Suprapubic skin (tissue), 4 donors: Measurements from ENCODE around the gene C11orf91. TPM values are rescaled to one million over a fixed set of nuclear protein-coding genes. Genes with fewer than 3 reads are reported as not detected.

Experiments
- DNase-seq, 2 donors: peaks; one replicate each; pipeline ENCODE4 v3.0.0-alpha.2; 2019; ENCODE audit warnings: low spot score in 2 of 2
- H3K27ac ChIP-seq: fragments of 200-600 bp; sonication (generic); one replicate; pipeline ENCODE4 v1.5.1; 2019
- H3K27me3 ChIP-seq: fragments of 200-600 bp; sonication (generic); one replicate; pipeline ENCODE4 v1.5.1; 2019
- H3K36me3 ChIP-seq: fragments of 200-600 bp; sonication (generic); one replicate; pipeline ENCODE4 v1.5.1; 2019
- H3K4me1 ChIP-seq: fragments of 200-600 bp; sonication (generic); one replicate; pipeline ENCODE4 v1.5.1; 2019
- H3K4me3 ChIP-seq: fragments of 200-600 bp; sonication (generic); one replicate; pipeline ENCODE4 v1.5.1; 2019; ENCODE audit warnings: mild to moderate bottlenecking
- H3K9me3 ChIP-seq: fragments of 200-600 bp; sonication (generic); one replicate; pipeline ENCODE4 v1.5.1; 2019
- CTCF ChIP-seq, 2 donors: fragments of 200-600 bp in 1 of 2; fragments of 450-650 bp in 1 of 2; sonication (generic) in 1 of 2; IDR thresholded peaks; one replicate each; pipeline ENCODE4 v1.5.1; 2016 to 2019; ENCODE audit warnings: antibody characterized with exemption in 2 of 2, mild to moderate bottlenecking in 1 of 2, moderate library complexity in 1 of 2
- EP300 ChIP-seq: sonication (generic); formaldehyde crosslinking; IDR thresholded peaks from one replicate; pipeline ENCODE4 v1.6.1; 2017; ENCODE audit warnings: antibody characterized with exemption
- POLR2A ChIP-seq, 2 donors: fragments of 450-650 bp; IDR thresholded peaks; one replicate each; pipeline ENCODE4 v1.6.1; 2017; ENCODE audit warnings: antibody characterized with exemption in 2 of 2, mild to moderate bottlenecking in 2 of 2, moderate library complexity in 2 of 2
- POLR2AphosphoS5 ChIP-seq, 3 donors: sonication (generic); formaldehyde crosslinking; IDR thresholded peaks; one replicate each; pipeline ENCODE4 v1.6.1; 2017; ENCODE audit warnings: antibody characterized with exemption in 3 of 3
- WGBS: methylation state at CpG from one replicate; pipeline ENCODE4 v1.1.5; 2018; 5-methylcytosine and 5-hydroxymethylcytosine counted together
- total RNA-seq, 4 donors: library from RNA; depleted of rRNA; stranded (reverse); fragments of >200 nt; gene quantifications; one replicate each; pipeline ENCODE4 v1.1.0, GENCODE V29; 2016

C11orf91 gene
- total RNA-seq, 4 donors from 2014 or later = not detected

DNA sequence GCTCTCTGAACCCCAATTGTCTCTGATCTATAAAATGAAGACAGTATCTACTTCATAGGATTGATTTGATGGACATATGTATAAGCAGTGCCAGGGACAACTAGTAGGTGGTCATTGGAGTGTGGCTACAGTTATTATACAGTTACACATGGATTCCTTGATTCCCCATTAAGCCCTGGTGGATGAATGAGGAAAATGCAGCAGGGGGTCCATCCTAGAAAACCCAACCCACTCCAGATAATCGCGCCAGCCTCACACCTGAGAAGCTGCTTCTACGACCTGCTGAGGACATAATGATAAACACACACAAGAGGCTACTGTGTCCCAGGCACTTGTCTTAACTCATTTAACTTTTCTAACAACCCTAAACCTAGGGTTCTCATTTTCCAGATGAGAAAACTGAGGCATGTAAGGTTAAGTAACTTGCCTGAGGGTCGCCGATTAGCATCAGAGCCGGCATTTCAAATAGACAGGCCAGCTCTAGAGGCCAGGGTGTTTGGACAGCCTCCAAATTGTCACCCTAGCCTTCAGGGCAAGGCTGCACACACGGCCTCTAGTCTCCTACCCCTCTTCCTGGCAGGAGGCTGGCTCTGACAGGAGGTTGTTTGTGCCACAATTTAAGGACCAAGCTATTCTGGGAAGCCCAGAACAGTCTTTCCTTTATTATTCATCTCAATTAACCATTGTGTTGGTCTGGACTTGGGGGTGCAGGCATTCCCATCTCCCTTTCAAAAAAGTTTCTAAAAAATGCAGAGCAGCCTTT is 3.8 kb upstream of the C11orf91 start:
- no peak for TF ChIP-seq POLR2A (IDR thresholded peaks at IDR 0.05)
- no peak for TF ChIP-seq CTCF (IDR thresholded peaks at IDR 0.05)
- no peak for TF ChIP-seq EP300
- TF ChIP-seq POLR2AphosphoS5 (IDR thresholded peaks at IDR 0.05) = no peak
- no peaks in the 10 kb centered on the region for H3K9me3 ChIP-seq
- peaks cover 17% of the 10 kb centered on the region for H3K36me3 ChIP-seq
- no peaks in the 10 kb centered on the region for H3K27me3 ChIP-seq
- H3K4me3 ChIP-seq = no peak overlapping the region
- no peak for DNase-seq
- H3K4me1 ChIP-seq = peaks cover 60% of the 10 kb centered on the region
- peak overlapping the region; percentile 74 for H3K27ac ChIP-seq
- 73% methylated on average over 7 of the region's 7 CpGs for WGBS

- no peak for DNase-seq
- 15% methylated on average over 2 of the region's 4 CpGs for WGBS
- peaks cover 62% of the 10 kb centered on the region for H3K4me1 ChIP-seq
- TF ChIP-seq POLR2A (IDR thresholded peaks at IDR 0.05) (no peak), POLR2AphosphoS5 (IDR thresholded peaks at IDR 0.05) (no peak), CTCF (IDR thresholded peaks at IDR 0.05) (no peak), EP300 (no peak)
- no peak overlapping the region for H3K4me3 ChIP-seq
- peak overlapping the region; percentile 74 for H3K27ac ChIP-seq
- no peaks in the 10 kb centered on the region for H3K27me3 ChIP-seq
- H3K9me3 ChIP-seq = no peaks in the 10 kb centered on the region
- H3K36me3 ChIP-seq = peaks cover 11% of the 10 kb centered on the region
Observed at GRCh38 chr11:33703788-33704187, 3.2 kb upstream of the C11orf91 start.

GRCh38 chr11:33703234-33703633 is 2.6 kb upstream of the C11orf91 start:
- peak overlapping the region; percentile 74 for H3K27ac ChIP-seq
- H3K4me1 ChIP-seq = peaks cover 60% of the 10 kb centered on the region
- no peak for DNase-seq
- no peaks in the 10 kb centered on the region for H3K9me3 ChIP-seq
- 83% methylated on average over 5 of the region's 5 CpGs for whole genome bisulfite sequencing
- H3K4me3 ChIP-seq = no peak overlapping the region
- no peaks in the 10 kb centered on the region for H3K27me3 ChIP-seq
- TF ChIP-seq EP300 = no peak
- no peak for TF ChIP-seq CTCF (IDR thresholded peaks at IDR 0.05)
- TF ChIP-seq POLR2AphosphoS5 (IDR thresholded peaks at IDR 0.05) = no peak
- TF ChIP-seq POLR2A (IDR thresholded peaks at IDR 0.05) = no peak
- peaks cover 6% of the 10 kb centered on the region for H3K36me3 ChIP-seq

GRCh38 chr11:33701302-33702230 is 940 bp upstream of the C11orf91 start:
- no peaks in the 10 kb centered on the region for H3K9me3 ChIP-seq
- peak overlapping the region; percentile 62 for H3K4me3 ChIP-seq
- DNase-seq = no peak
- 20% methylated on average over 7 of the region's 7 CpGs for WGBS
- no peak for TF ChIP-seq CTCF (IDR thresholded peaks at IDR 0.05)
- peak in 1 of 3 donors; percentile 41 for TF ChIP-seq POLR2AphosphoS5 (IDR thresholded peaks at IDR 0.05)
- H3K4me1 ChIP-seq = peaks cover 59% of the 10 kb centered on the region
- H3K27ac ChIP-seq = peak overlapping the region; percentile 74
- H3K27me3 ChIP-seq = no peaks in the 10 kb centered on the region
- H3K36me3 ChIP-seq = no peaks in the 10 kb centered on the region

- 30% methylated on average over 16 of the region's 25 CpGs for WGBS
- H3K27me3 ChIP-seq = no peaks in the 10 kb centered on the region
- no peaks in the 10 kb centered on the region for H3K36me3 ChIP-seq
- DNase-seq = peak in 1 of 2 donors; percentile 82
- H3K4me3 ChIP-seq = peak overlapping the region; percentile 62
- TF ChIP-seq POLR2AphosphoS5 (IDR thresholded peaks at IDR 0.05) (no peak), POLR2A (IDR thresholded peaks at IDR 0.05) (no peak), EP300 (no peak), CTCF (IDR thresholded peaks at IDR 0.05) (no peak)
- no peaks in the 10 kb centered on the region for H3K9me3 ChIP-seq
- peak overlapping the region; percentile 74 for H3K27ac ChIP-seq
- peaks cover 73% of the 10 kb centered on the region for H3K4me1 ChIP-seq
Observed at GRCh38 chr11:33700063-33700501, 544 bp downstream of the C11orf91 start.
